ENCODE data around the gene CALML4. TPM values are rescaled to one million over a fixed set of nuclear protein-coding genes. Genes with fewer than 3 reads are reported as not detected.
"Not testable (repeated sequence)": the region's sequence is repeated elsewhere in the genome, so short reads cannot be mapped to it uniquely, and the experiment has no call there.

The CALML4 gene
- total RNA-seq = 4.3 TPM

GRCh38 chr15:68204776-68205557, at the start of gene CALML4:
Gene CALML4 (minus strand): TSS chr15:68205332. CDS start chr15:68205247, 85 bp downstream.
- DNase-seq = peak; percentile 80

GRCh38 chr15:68252925-68253534, 47.9 kb upstream of the CALML4 start:
- peak; percentile 87 for DNase-seq

GRCh38 chr15:68249058-68249713, 44.1 kb upstream of the CALML4 start:
- no peak for DNase-seq

- DNase-seq = no peak
Measured at GRCh38 chr15:68244235-68244634, 39.1 kb upstream of the CALML4 start.

GRCh38 chr15:68241088-68241935, 36.2 kb upstream of the CALML4 start:
- no peak for DNase-seq

GRCh38 chr15:68239025-68239424, 33.9 kb upstream of the CALML4 start:
- DNase-seq = no peak

GRCh38 chr15:68235022-68235421, 29.9 kb upstream of the CALML4 start:
- no peak for DNase-seq

- DNase-seq = not testable (repeated sequence)
Measured at GRCh38 chr15:68234520-68234919, 29.4 kb upstream of the CALML4 start.

- DNase-seq = no peak
Measured at GRCh38 chr15:68234060-68234459, 28.9 kb upstream of the CALML4 start.

GRCh38 chr15:68232937-68233336, 27.8 kb upstream of the CALML4 start:
- no peak for DNase-seq

GRCh38 chr15:68232449-68232848, 27.3 kb upstream of the CALML4 start:
- no peak for DNase-seq

- peak; percentile 42 for DNase-seq
Measured at GRCh38 chr15:68231102-68231818, 26.1 kb upstream of the CALML4 start.

- DNase-seq = no peak
Measured at GRCh38 chr15:68230157-68231100, 25.3 kb upstream of the CALML4 start.

- peak; percentile 90 for DNase-seq
Measured at GRCh38 chr15:68229386-68230156, 24.4 kb upstream of the CALML4 start, which contains the start of gene CLN6. Gene CLN6 (minus strand): TSS chr15:68229728. CDS start chr15:68229584, 144 bp downstream.

- DNase-seq = peak; percentile 16
Measured at GRCh38 chr15:68228971-68229385, 23.8 kb upstream of the CALML4 start.

GRCh38 chr15:68228143-68228970, 23.2 kb upstream of the CALML4 start:
- no peak for DNase-seq

- DNase-seq = no peak
Measured at GRCh38 chr15:68227643-68228142, 22.6 kb upstream of the CALML4 start.

- DNase-seq = not testable (repeated sequence)
Measured at GRCh38 chr15:68225442-68225841, 20.3 kb upstream of the CALML4 start.
